HEK293T (cell line): ENCODE results near the gene KCNE1.

Experiments
- CTCF ChIA-PET: fragments of 350-600 bp; formaldehyde crosslinking; extraction: SDS; loops from one replicate; lab custom pipeline; 2021; ENCODE audit warnings: antibody characterized with exemption, inconsistent platforms; lab: Yijun Ruan, JAX
- POLR2A ChIA-PET: fragments of 350-600 bp; formaldehyde crosslinking; extraction: SDS; loops from one replicate; lab custom pipeline; 2020; ENCODE audit warnings: antibody characterized with exemption, inconsistent platforms; lab: Yijun Ruan, JAX
- DNase-seq: peaks from one replicate; pipeline ENCODE4 v3.0.0; 2012; ENCODE audit warnings: mixed read lengths; ENCODE audit errors: extremely low spot score
- ARNT ChIP-seq: fragments of 450-650 bp; IDR thresholded peaks from 2 replicates; pipeline ENCODE4 v1.6.1; 2017; ENCODE audit warnings: mild to moderate bottlenecking
- BHLHE40 ChIP-seq: fragments of 450-650 bp; IDR thresholded peaks from 2 replicates; pipeline ENCODE4 v1.6.1; 2016; ENCODE audit warnings: mild to moderate bottlenecking, moderate library complexity, borderline replicate concordance
- CTBP1 ChIP-seq: fragments of 450-650 bp; IDR thresholded peaks from 2 replicates; pipeline ENCODE4 v1.6.1; 2016; ENCODE audit warnings: borderline replicate concordance
- ELF4 ChIP-seq: fragments of 450-650 bp; IDR thresholded peaks from 2 replicates; pipeline ENCODE4 v1.6.1; 2017; ENCODE audit warnings: antibody characterized with exemption
- FOXA1 ChIP-seq: fragments of 450-650 bp; IDR thresholded peaks from 2 replicates; pipeline ENCODE4 v1.6.1; 2016; ENCODE audit warnings: mild to moderate bottlenecking
- FOXK2 ChIP-seq: fragments of 450-650 bp; IDR thresholded peaks from 2 replicates; pipeline ENCODE4 v1.6.1; 2016; ENCODE audit warnings: mild to moderate bottlenecking
- FOXM1 ChIP-seq: fragments of 450-650 bp; IDR thresholded peaks from 2 replicates; pipeline ENCODE4 v1.6.1; 2017; ENCODE audit warnings: mild to moderate bottlenecking, borderline replicate concordance
- HDGF ChIP-seq: fragments of 450-650 bp; IDR thresholded peaks from 2 replicates; pipeline ENCODE4 v1.6.1; 2017; ENCODE audit warnings: antibody characterized with exemption, borderline replicate concordance
- L3MBTL2 ChIP-seq: fragments of 450-650 bp; conservative IDR thresholded peaks from 2 replicates; pipeline ENCODE4 v1.6.1; 2016; ENCODE audit warnings: mild to moderate bottlenecking
- LEF1 ChIP-seq: fragments of 450-650 bp; IDR thresholded peaks from 2 replicates; pipeline ENCODE4 v1.6.1; 2017; ENCODE audit warnings: mild to moderate bottlenecking, borderline replicate concordance
- NFRKB ChIP-seq: fragments of 450-650 bp; IDR thresholded peaks from 2 replicates; pipeline ENCODE4 v1.6.1; 2016; ENCODE audit warnings: mild to moderate bottlenecking, moderate library complexity
- PKNOX1 ChIP-seq: fragments of 450-650 bp; IDR thresholded peaks from 2 replicates; pipeline ENCODE4 v1.6.1; 2016
- SP1 ChIP-seq: fragments of 450-650 bp; IDR thresholded peaks from 2 replicates; pipeline ENCODE4 v1.6.1; 2017
- SUZ12 ChIP-seq: fragments of 450-650 bp; IDR thresholded peaks from 2 replicates; pipeline ENCODE4 v1.6.1; 2016; ENCODE audit warnings: mild to moderate bottlenecking
- TARDBP ChIP-seq: fragments of 450-650 bp; IDR thresholded peaks from 2 replicates; pipeline ENCODE4 v1.6.1; 2016
- ZNF384 ChIP-seq: fragments of 450-650 bp; IDR thresholded peaks from 2 replicates; pipeline ENCODE4 v1.6.1; 2016

Gene KCNE1

GRCh38 chr21:34519016-34519415, 7.0 kb upstream of the KCNE1 start:
- POLR2A ChIA-PET, result no interaction called here

GRCh38 chr21:34518301-34518700, 6.3 kb upstream of the KCNE1 start:
- POLR2A ChIA-PET, result no interaction called here
- no peak for DNase-seq
- TF ChIP-seq LEF1 (no peak), ZNF384 (no peak), HDGF (no peak), PKNOX1 (no peak), NFRKB (no peak), SP1 (no peak), ELF4 (no peak), SUZ12 (no peak), FOXA1 (no peak), ARNT (no peak), FOXK2 (no peak), BHLHE40 (no peak), TARDBP (no peak), L3MBTL2 (no peak), FOXM1 (no peak), CTBP1 (no peak)
- CTCF ChIA-PET, result no interaction called here

More at GRCh38 chr21:34519016-34519415, 7.0 kb upstream of the KCNE1 start:
- CTCF ChIA-PET, result no interaction called here
- TF ChIP-seq SP1, result no peak
- no peak for TF ChIP-seq CTBP1
- no peak for TF ChIP-seq FOXA1
- no peak for TF ChIP-seq PKNOX1
- no peak for TF ChIP-seq SUZ12
- no peak for TF ChIP-seq TARDBP
- TF ChIP-seq HDGF, result no peak
- no peak for TF ChIP-seq L3MBTL2
- TF ChIP-seq BHLHE40, result no peak
- TF ChIP-seq ELF4, result no peak
- TF ChIP-seq ZNF384, result no peak
- TF ChIP-seq NFRKB, result no peak
- no peak for TF ChIP-seq FOXK2
- no peak for DNase-seq

- CTCF ChIA-PET, result interaction anchor here (1.0 kb wide), 1 partner anchor 26 kb away, joined by 4 read pairs; no protein-coding TSS in a partner anchor
These were observed 5.7 kb upstream of the KCNE1 start for GRCh38 chr21:34517491-34518245.

GRCh38 chr21:34517039-34517438, 5.0 kb upstream of the KCNE1 start:
- no peak for DNase-seq
- TF ChIP-seq LEF1 (no peak), FOXA1 (no peak)
- ChIA-PET POLR2A (interaction anchor here (1.1 kb wide), 1 partner anchor 9 kb away, joined by 4 read pairs; no protein-coding TSS in a partner anchor), CTCF (interaction anchor here (1.0 kb wide), 1 partner anchor 27 kb away, joined by 4 read pairs; no protein-coding TSS in a partner anchor)

More at GRCh38 chr21:34517491-34518245, 5.7 kb upstream of the KCNE1 start:
- no peak for DNase-seq
- TF ChIP-seq FOXK2 (no peak), FOXM1 (no peak), NFRKB (no peak), ZNF384 (no peak), CTBP1 (no peak), L3MBTL2 (no peak)
- POLR2A ChIA-PET, result interaction anchor here (1.1 kb wide), 1 partner anchor 9 kb away, joined by 4 read pairs; no protein-coding TSS in a partner anchor

GRCh38 chr21:34514576-34515115, 2.6 kb upstream of the KCNE1 start:
- POLR2A ChIA-PET, result no interaction called here
- CTCF ChIA-PET, result interaction anchor here (0.9 kb wide), 1 partner anchor 88 kb away, joined by 5 read pairs; no protein-coding TSS in a partner anchor
- TF ChIP-seq TARDBP, result no peak
- TF ChIP-seq FOXK2, result no peak
- TF ChIP-seq CTBP1, result no peak
- TF ChIP-seq ARNT, result no peak
- no peak for TF ChIP-seq SUZ12
- TF ChIP-seq NFRKB, result no peak
- no peak for TF ChIP-seq L3MBTL2
- no peak for TF ChIP-seq LEF1
- TF ChIP-seq BHLHE40, result no peak
- TF ChIP-seq ELF4, result no peak
- TF ChIP-seq PKNOX1, result no peak
- TF ChIP-seq HDGF, result no peak
- TF ChIP-seq FOXM1, result no peak
- no peak for TF ChIP-seq SP1
- TF ChIP-seq ZNF384, result no peak
- TF ChIP-seq FOXA1, result no peak
- DNase-seq, result no peak

GRCh38 chr21:34513129-34513675, 1.2 kb upstream of the KCNE1 start:
- CTCF ChIA-PET, result no interaction called here
- no peak for TF ChIP-seq ZNF384
- TF ChIP-seq NFRKB, result no peak
- no peak for TF ChIP-seq TARDBP
- no peak for TF ChIP-seq ELF4
- no peak for TF ChIP-seq L3MBTL2
- POLR2A ChIA-PET, result no interaction called here

More at GRCh38 chr21:34513129-34513675, 1.2 kb upstream of the KCNE1 start:
- no peak for DNase-seq
